Mesothelial cell of epicardium (in vitro differentiated cells): ENCODE data around the gene SMAP1. TPM values are rescaled to one million over a fixed set of nuclear protein-coding genes. Genes with fewer than 3 reads are reported as not detected.

Source experiments
- DNase-seq, 2 experiments: peaks; one replicate each; pipeline ENCODE4 v3.0.0; 2021; ENCODE audit warnings: low spot score in 2 of 2; ENCODE audit not compliant: unreplicated experiment in 2 of 2
- H3K27ac Mint-ChIP-seq: 2 replicates; pipeline ENCODE4 v1.8.0; 2021; ENCODE audit warnings: mixed read lengths
- H3K27me3 Mint-ChIP-seq: 2 replicates; pipeline ENCODE4 v1.8.0; 2021; ENCODE audit warnings: low read depth, mixed read lengths
- H3K36me3 Mint-ChIP-seq: 2 replicates; pipeline ENCODE4 v1.8.0; 2021; ENCODE audit warnings: mixed read lengths
- H3K4me1 Mint-ChIP-seq: 2 replicates; pipeline ENCODE4 v1.8.0; 2021; ENCODE audit warnings: mixed read lengths
- H3K4me3 Mint-ChIP-seq: 2 replicates; pipeline ENCODE4 v1.8.0; 2021; ENCODE audit warnings: mild to moderate bottlenecking, moderate library complexity, mixed read lengths
- H3K9me3 Mint-ChIP-seq: 2 replicates; pipeline ENCODE4 v1.8.0; 2021; ENCODE audit warnings: mixed read lengths
- total RNA-seq: library from RNA; stranded (reverse); gene quantifications from 3 replicates; pipeline ENCODE4 v1.2.1, GENCODE V29; 2021
- TF ChIP-seq, protein P1 (sequence below): fragments of 200-600 bp; sonication (generic); IDR thresholded peaks from one replicate; pipeline ENCODE4 v1.5.0; 2021; ENCODE audit warnings: antibody characterized with exemption; ENCODE audit not compliant: unreplicated experiment

SMAP1 gene
- total RNA-seq, 1 donor from 2014 or later: 25.7 TPM

DNA sequence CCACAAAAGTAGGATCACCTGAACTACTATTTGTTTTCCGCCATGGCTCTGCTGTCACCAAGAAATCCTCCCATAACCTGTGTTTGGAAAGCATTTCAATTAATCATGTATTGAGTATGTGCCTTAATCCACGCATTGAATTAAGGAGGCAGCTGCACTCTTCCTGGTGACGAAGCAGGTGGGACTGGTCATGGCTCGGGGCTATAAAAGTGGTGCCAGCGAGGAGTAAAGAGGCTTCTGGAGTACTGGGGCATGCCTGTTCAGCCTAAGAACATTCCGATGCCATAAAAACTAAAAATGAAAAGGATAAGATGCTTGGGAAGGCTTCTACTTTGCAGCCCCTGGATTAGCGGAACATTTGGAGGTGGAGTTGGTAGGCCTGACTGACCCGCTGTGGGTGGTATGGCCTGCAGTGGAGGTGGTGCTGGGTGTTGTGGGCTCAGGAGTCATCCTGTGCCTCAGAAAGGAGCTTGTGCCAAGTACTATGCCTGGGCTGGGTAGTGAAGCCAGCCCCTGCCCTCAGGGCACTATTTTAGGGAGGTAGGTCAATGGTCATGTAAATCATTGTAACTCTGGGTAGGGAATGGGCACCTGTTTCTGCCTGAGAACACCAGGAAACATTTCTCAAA lies 178.6 kb downstream of the SMAP1 start:
- H3K4me1 Mint-ChIP-seq: peaks cover 4% of the 10 kb centered on the region
- H3K4me3 Mint-ChIP-seq: no peak overlapping the region
- no peak overlapping the region for H3K27ac Mint-ChIP-seq
- peaks cover 5% of the 10 kb centered on the region for H3K36me3 Mint-ChIP-seq
- TF ChIP-seq, protein P1, sequence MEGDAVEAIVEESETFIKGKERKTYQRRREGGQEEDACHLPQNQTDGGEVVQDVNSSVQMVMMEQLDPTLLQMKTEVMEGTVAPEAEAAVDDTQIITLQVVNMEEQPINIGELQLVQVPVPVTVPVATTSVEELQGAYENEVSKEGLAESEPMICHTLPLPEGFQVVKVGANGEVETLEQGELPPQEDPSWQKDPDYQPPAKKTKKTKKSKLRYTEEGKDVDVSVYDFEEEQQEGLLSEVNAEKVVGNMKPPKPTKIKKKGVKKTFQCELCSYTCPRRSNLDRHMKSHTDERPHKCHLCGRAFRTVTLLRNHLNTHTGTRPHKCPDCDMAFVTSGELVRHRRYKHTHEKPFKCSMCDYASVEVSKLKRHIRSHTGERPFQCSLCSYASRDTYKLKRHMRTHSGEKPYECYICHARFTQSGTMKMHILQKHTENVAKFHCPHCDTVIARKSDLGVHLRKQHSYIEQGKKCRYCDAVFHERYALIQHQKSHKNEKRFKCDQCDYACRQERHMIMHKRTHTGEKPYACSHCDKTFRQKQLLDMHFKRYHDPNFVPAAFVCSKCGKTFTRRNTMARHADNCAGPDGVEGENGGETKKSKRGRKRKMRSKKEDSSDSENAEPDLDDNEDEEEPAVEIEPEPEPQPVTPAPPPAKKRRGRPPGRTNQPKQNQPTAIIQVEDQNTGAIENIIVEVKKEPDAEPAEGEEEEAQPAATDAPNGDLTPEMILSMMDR: no peak
- H3K9me3 Mint-ChIP-seq: no peaks in the 10 kb centered on the region
- H3K27me3 Mint-ChIP-seq: no peaks in the 10 kb centered on the region
- no peak for DNase-seq

DNA sequence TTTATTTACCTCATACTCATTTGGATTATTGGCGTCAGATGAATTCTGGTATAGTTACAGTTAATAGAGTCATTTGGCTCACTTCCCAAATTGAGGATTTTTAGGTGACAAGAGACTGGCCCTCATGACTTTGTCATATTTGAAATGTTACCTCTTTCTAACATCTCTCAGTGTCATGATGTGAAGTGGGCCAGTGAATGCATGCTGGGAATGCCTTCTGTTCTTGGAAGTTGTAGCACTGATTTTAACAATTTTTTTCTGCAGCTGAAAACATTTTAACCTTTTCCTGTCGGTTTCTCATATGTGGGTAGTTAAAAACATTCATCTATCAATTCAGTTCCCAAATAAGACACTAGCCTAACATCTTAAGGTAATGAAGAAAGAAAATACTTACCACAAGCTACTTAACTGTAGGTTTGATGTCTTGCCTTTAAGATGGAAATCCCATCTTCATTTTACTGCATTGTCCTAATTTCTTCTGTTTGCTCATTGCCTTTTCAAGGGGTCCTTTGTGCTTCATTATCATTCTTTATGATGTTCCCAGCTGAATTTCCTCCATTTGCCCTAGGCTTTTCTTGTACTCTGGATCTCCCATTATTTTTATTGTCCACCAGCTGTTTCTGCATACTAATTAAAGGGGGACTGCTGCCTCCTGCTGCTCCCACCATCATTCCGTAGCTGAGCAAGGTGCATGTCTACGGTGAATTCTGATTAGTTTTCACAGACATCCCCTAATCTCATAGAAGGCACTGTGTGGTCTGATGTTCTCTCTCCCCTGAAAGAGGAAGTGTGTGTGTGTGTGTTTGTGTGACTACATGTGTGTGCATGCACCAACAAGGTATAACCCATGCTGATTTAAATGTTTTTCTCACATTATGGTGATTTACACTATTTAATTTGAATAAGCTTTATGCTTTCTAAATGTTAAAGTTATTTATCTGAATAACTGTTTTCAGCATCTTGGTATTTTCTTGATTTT lies 179.7 kb downstream of the SMAP1 start:
- no peak overlapping the region for H3K27ac Mint-ChIP-seq
- no peak overlapping the region for H3K4me3 Mint-ChIP-seq
- no peaks in the 10 kb centered on the region for H3K9me3 Mint-ChIP-seq
- no peaks in the 10 kb centered on the region for H3K27me3 Mint-ChIP-seq
- DNase-seq: no peak
- H3K36me3 Mint-ChIP-seq: peaks cover 5% of the 10 kb centered on the region
- peaks cover 4% of the 10 kb centered on the region for H3K4me1 Mint-ChIP-seq
- TF ChIP-seq, protein P1: no peak

DNA sequence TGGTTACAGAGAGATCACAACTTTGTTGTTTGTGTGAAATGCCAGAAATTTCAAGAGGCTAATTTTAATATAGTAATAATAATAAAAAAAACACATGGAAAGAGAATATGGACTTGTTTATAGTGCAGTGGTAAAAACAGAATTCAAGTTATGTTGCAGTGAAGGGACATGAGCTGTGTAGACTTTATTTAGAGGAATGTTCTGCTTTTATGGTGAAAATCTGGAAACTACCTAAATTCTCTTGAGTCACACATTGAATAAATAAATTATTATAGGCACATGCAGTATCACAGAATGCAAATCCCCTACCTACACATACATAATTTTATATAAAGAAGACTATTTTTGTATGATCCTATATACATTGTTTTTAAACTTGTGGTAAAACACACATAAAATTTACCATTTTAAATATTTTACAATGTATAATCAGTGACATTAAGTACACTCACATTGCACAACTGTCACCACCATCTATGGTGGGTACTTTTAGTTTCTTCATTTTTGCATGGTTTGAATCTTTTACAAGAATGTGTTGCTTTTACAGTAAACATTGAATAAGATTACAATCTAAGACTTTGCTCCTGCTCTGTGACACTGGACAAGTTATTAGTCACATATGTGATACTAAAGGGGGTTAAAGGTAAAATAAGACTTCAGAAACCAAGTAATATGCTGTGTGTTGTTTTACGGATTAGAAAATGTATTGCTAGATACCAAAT lies 181.8 kb downstream of the SMAP1 start:
- TF ChIP-seq, protein P1: no peak
- Mint-ChIP-seq H3K4me1 (peaks cover 4% of the 10 kb centered on the region), H3K4me3 (no peak overlapping the region), H3K36me3 (peaks cover 5% of the 10 kb centered on the region), H3K27ac (no peak overlapping the region), H3K27me3 (no peaks in the 10 kb centered on the region), H3K9me3 (no peaks in the 10 kb centered on the region)
- no peak for DNase-seq

DNA sequence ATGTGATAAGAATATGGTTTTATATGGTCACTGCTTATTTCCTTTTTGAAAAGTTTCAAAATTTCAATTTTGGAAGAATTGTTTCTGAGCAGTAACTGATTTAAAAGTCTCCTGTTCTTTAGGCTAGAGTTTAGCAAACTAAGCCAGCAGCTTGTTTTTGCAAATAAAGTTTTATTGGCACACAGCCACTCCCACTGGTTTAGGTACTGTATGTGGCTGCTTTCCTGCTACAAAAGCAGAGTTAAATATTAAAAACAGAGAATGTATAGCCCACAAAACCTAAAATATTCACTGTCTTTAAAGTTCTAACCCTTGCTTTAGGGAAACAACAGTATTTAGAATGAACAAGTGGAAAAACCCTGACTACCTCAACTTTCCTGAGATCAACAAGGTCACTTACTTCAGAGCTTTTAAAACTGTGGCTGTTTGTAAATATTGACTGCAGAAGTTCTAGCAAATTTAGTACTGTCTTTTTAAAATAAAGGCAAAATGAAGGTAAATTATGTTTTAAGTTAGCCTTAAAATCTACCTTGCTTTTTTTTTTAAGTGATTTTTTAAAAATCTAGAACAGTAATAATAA lies 185.1 kb downstream of the SMAP1 start:
- no peaks in the 10 kb centered on the region for H3K27me3 Mint-ChIP-seq
- TF ChIP-seq, protein P1: no peak
- H3K4me1 Mint-ChIP-seq: no peaks in the 10 kb centered on the region
- DNase-seq: no peak
- H3K36me3 Mint-ChIP-seq: no peaks in the 10 kb centered on the region
- H3K27ac Mint-ChIP-seq: no peak overlapping the region
- no peak overlapping the region for H3K4me3 Mint-ChIP-seq
- H3K9me3 Mint-ChIP-seq: no peaks in the 10 kb centered on the region

DNA sequence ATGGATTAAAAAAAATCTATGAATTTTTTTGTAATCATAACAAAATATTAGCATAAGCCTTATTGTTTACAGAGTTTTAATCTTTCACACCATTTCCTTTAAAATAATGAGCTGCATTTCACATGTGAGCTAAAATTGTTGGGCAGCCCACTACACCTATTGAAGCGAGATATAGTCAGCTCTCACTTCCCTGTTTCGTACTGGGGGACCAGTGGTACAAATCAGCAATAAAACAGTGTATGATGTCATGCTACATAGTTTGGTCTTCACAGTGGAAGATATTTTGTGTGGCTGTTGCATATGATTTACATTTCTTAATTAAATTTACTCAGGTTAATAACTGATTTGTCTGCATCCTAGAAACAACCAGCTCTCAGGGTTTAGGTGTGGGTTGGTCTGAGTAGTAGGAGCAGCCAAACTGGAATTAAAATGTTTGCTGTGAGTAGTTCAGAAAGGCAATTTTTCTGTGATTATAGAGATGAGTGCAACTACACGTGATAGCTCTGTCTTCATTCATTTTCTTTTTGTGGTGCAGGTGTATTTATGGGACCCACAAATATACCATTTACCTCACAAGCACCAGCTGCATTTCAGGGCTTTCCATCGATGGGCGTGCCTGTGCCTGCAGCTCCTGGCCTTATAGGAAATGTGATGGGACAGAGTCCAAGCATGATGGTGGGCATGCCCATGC lies 189.8 kb downstream of the SMAP1 start:
- no peak for DNase-seq
- Mint-ChIP-seq H3K36me3 (peaks cover 8% of the 10 kb centered on the region), H3K4me1 (no peaks in the 10 kb centered on the region), H3K4me3 (no peak overlapping the region), H3K27me3 (no peaks in the 10 kb centered on the region), H3K9me3 (no peaks in the 10 kb centered on the region), H3K27ac (no peak overlapping the region)
- TF ChIP-seq, protein P1: no peak
